ENCODE measurements around the gene IL18RAP.

- TF ChIP-seq REST (IDR thresholded peaks at IDR 0.05; ENCODE audit: insufficient read depth in 1 of 2, low read depth in 2 of 2, low read length in 2 of 2) (no peak), POLR2AphosphoS5 (IDR thresholded peaks at IDR 0.05; ENCODE audit: low read depth, low read length) (no peak), SIN3A (IDR thresholded peaks at IDR 0.05; ENCODE audit: borderline replicate concordance, insufficient read depth, low read length) (no peak)
Observed at GRCh38 chr2:102486941-102487702, 64.2 kb downstream of the IL18RAP start.

All from PFSK-1 (cell line).